ENCODE data around the gene INPP5F. TPM values are rescaled to one million over a fixed set of nuclear protein-coding genes. Genes with fewer than 3 reads are reported as not detected.
"Not testable (repeated sequence)": the region's sequence is repeated elsewhere in the genome, so short reads cannot be mapped to it uniquely, and the experiment has no call there.

Gene INPP5F
- total RNA-seq, 1 donor from 2014 or later, result 10.6 TPM

GRCh38 chr10:119775529-119775928 is 49.7 kb downstream of the INPP5F start:
- intact Hi-C loops (cut with micrococcal nuclease), result no loop called here

- intact Hi-C loops (cut with micrococcal nuclease), result no loop called here
Observed at GRCh38 chr10:119776536-119776935, 50.7 kb downstream of the INPP5F start.

- intact Hi-C loops (cut with micrococcal nuclease), result no loop called here
Observed at GRCh38 chr10:119777686-119778085, 51.8 kb downstream of the INPP5F start.

- intact Hi-C loops (cut with micrococcal nuclease), result no loop called here
Observed at GRCh38 chr10:119778776-119779445, 53.1 kb downstream of the INPP5F start.

GRCh38 chr10:119780879-119781480 is 55.1 kb downstream of the INPP5F start:
- intact Hi-C loops (cut with micrococcal nuclease), result no loop called here

GRCh38 chr10:119781498-119781897 is 55.6 kb downstream of the INPP5F start:
- intact Hi-C loops (cut with micrococcal nuclease), result no loop called here

GRCh38 chr10:119782981-119783664 is 57.3 kb downstream of the INPP5F start:
- intact Hi-C loops (cut with micrococcal nuclease), result no loop called here

GRCh38 chr10:119783665-119784027 is 57.8 kb downstream of the INPP5F start:
- intact Hi-C loops (cut with micrococcal nuclease), result no loop called here

GRCh38 chr10:119784340-119785067 is 58.7 kb downstream of the INPP5F start:
- intact Hi-C loops (cut with micrococcal nuclease), result no loop called here

- intact Hi-C loops (cut with micrococcal nuclease), result no loop called here
Observed at GRCh38 chr10:119786117-119786769, 60.4 kb downstream of the INPP5F start.

- intact Hi-C loops (cut with micrococcal nuclease), result not testable (repeated sequence)
Observed at GRCh38 chr10:119795101-119795500, 69.3 kb downstream of the INPP5F start.

GRCh38 chr10:119796039-119796438 is 70.2 kb downstream of the INPP5F start:
- intact Hi-C loops (cut with micrococcal nuclease), result no loop called here

GRCh38 chr10:119801176-119801575 is 75.3 kb downstream of the INPP5F start:
- intact Hi-C loops (cut with micrococcal nuclease), result no loop called here

GRCh38 chr10:119801998-119802538 is 76.2 kb downstream of the INPP5F start:
- intact Hi-C loops (cut with micrococcal nuclease), result no loop called here

GRCh38 chr10:119803264-119803663 is 77.4 kb downstream of the INPP5F start:
- intact Hi-C loops (cut with micrococcal nuclease), result no loop called here

GRCh38 chr10:119805702-119806230 is 79.9 kb downstream of the INPP5F start:
- intact Hi-C loops (cut with micrococcal nuclease), result no loop called here

- intact Hi-C loops (cut with micrococcal nuclease), result no loop called here
Observed at GRCh38 chr10:119806334-119807130, 80.7 kb downstream of the INPP5F start.

GRCh38 chr10:119807960-119808697 is 82.3 kb downstream of the INPP5F start:
- intact Hi-C loops (cut with micrococcal nuclease), result no loop called here

- intact Hi-C loops (cut with micrococcal nuclease), result no loop called here
Observed at GRCh38 chr10:119811122-119811521, 85.3 kb downstream of the INPP5F start.

All from T-helper 2 cell treated with Interferon-gamma antibody and Interleukin-4, amounts not matched to agents 100 ng/mL and 5 ng/mL, for 36 hours (primary cell).